Fibroblast of skin of left quadriceps (primary cell): Measurements from ENCODE around the gene SHMT2.

ENCODE experiments used
- DNase-seq, 2 experiments: peaks; one replicate each; pipeline ENCODE4 v3.0.0-alpha.2; 2013; ENCODE audit warnings: low read depth in 2 of 2

The SHMT2 gene

DNA sequence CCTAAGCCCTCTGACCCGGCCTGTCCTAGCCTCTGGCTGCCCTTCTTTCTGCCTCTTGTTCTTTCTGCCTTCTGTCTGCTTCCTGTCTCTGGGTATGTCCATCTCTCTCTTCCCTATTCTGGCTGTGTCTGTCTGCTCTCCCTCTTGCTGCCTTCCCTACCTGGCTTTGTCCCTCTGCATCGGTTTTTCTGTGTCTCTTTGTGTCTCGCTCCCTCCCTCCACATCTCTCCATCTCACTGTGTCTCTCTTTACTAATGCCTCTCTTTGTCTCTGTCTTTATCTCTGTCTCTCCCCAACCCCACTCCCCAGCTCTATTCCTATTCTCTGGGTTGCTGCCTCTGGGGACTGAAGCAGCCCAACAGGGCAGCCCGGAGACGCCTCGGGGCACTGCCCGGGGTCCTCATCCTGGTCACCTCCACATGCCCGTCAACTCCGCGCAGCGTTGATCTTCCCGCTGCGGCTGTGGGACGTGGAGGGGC lies 10.1 kb downstream of the SHMT2 start:
- no peak for DNase-seq

DNA sequence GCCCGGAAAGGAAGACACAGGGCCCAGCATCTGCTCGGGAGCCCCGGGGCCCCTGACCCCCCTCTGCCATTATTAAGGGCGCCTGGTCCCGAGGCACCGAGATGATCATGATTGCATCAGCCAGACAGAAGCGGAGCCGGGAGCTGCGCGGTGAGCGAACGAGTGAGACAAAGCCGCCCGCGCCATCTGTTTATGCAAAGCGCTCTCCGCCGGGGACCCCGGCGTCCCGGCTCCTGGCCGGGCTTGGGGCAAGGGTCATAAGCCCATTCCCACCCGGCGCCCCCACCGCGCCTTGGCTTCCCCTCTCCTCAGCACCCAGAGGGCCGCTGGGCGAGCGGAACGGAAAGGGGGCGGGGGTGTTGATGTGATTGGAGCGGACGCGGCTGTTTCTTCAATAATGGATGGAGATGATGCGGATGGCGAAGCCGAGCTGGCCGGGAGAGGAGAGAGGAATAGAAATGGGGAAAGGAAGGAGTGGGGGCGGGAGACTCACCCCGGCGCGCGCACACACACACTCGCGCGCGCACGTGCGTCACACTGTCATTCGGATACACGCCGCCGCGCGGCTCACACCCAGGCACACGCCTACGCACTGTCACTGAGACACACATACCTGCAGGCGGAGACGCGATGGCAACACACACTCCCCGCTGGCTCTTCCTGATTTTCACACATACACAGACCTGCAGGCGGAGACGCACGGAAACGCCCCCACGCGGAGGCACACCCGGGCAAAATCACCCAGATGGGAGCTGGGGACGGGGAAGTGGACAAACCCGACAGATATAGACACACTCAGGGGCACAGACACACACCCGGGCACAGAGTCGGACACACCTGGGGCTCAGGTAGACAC lies 10.8 kb downstream of the SHMT2 start:
- DNase-seq, result no peak

DNA sequence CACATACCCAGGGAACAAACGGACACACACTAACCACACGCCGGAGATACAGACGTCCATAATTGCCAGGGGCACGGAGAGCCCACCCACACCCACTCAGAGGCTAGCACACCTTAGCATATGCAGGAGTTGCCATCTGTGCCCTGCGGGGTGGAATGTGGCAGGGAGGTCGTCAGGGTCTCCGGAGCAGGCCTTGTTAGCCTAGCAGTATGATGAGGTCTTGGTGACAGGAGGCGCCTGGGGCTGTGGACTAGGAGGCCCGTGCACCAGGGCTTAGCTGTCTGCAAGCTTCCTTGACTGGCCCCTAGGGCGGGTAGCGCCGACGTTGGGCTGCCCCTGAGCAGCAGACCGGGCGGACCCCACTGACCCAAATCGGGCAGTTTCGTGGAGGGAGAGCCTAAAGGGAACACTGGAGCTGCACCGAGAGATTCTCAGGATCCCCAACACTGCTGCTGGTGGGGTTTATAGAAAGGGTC lies 11.5 kb downstream of the SHMT2 start:
- DNase-seq, result no peak

DNA sequence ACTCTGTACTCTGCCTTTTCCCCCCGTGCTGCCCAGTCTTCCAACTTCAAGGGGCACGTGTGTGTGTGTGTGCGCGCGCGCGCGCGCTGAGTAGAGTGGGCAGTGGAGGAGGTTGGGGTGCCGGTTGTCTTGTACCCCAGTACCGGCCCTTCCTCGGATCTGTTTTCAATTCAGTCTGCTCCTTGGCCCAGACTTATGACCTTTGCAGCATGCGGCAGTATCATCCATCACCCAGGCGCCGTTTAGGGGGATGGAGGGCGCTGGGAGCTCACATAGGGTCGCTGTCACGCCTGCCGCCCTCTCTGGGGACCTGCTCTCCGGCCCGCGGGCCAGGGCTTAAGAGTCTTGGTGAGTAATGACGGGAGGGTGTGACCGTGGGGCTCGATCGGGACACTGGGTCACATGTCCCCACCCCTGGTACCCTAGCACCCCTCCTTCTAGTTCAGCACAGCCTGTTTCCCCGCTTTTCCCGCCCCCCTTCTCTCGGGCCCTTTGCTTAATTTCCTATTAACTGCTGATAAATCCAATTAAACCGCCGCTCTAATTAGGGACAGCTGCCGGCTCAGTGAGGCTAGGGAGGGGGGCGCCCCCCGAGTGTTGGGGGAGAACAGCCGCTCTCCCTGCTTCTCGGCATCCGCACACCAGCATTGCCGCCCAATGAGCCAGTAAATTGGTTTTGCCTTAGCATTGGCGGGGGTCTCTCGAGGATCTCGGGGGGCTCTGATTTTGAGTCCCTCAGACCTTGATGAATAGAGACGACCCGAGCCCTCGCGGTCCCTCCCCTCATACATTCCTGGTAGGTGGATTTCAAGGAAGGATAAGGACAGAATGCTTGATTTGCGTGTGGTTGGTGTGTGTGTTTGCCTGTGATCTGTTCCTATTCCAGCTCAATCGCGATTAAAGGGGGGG lies 12.1 kb downstream of the SHMT2 start:
- DNase-seq, result no peak

DNA sequence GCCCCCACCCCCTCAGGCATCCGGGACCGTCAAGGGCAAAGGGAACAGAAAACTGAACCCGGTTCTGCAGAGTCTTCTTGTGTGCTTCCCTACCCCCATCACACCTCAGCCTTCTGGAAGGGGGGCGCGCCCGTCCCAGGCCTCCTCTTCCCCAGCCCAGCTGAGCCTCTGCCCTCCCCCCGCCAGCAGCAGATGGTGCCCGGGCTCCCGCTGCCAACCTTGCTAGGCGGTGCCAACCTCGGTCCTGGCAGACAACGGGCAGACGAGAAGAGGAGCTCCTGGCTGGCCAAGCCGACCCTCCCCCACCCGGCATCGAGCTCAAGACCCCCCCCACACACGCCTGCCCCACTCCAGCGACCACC lies 12.8 kb downstream of the SHMT2 start:
- no peak for DNase-seq

DNA sequence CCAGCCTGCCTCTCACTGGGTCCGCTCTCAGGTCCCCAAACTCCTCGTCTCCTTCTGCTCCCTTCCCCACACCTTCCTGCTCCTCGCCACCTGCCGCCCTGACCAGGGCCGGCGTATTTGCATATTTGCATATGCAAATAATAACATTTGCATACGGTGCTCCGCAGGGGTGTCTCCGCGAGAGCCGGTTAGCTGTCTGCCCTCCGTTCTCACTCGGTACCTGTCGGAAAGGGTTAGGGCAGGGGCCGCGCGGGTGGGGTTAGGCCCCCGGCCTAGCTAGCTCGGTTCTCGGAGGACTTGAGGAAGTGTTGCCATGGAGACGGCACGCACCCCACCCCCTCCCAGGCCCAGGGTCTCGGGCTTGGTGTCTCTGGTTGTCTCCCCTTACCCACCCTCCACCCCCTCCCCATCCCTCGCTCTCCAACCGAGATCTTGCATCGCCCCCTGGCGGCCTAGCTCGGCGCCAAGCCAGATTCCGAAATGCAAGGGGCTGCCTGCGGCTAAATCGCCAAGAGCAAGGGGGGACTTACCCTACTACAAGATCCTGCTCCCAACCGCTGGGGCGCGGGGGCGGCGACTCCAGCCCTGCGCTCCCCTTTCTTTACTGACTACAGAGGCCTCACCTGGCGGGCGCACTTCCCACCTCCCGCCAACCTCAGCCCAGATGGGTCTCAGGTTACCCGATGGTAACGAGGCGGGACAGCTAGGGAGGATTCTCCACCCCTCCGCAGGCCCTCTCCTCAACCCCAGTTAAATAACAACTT lies 13.4 kb downstream of the SHMT2 start:
- DNase-seq, result no peak

DNA sequence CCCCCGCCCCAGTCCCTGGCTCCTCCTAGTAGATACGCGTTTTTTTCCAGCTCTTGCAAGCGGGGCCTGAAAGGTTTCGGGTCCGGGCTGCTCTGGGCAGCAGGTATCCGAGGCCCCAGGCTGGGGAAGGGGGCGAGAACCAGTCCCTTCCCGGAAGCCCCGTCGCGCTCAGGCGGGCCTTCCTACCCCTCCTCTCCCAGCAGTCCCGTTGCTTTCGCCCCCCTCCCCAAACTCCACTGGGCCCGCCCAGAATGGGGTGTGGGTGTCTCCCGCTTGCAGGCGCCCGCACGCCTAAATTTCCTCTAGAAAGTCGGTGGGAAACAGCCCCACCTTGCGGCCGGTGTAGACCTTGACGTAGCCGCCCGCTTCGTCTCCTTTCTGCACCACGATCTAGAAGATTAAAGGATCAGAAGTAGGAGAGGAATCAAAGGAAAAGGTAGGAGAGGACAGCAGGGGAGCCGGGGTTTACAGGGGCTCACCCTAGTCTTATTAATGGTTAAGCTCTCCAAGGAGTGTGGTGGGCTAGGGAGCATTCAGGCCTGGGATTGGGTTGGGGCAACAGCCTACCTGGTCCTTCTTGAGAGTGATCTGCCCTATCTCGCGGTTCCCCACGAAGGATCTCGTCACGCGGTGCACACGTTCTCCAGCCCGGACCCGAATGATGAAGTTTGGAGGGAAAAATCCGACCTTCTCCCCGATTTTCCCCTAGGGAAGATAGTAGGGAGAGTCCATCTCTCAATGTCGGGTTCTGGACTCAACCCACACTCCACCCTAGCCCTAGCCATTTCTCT lies 14.2 kb downstream of the SHMT2 start:
- DNase-seq, result peak in 1 of 2 experiments; percentile 29

DNA sequence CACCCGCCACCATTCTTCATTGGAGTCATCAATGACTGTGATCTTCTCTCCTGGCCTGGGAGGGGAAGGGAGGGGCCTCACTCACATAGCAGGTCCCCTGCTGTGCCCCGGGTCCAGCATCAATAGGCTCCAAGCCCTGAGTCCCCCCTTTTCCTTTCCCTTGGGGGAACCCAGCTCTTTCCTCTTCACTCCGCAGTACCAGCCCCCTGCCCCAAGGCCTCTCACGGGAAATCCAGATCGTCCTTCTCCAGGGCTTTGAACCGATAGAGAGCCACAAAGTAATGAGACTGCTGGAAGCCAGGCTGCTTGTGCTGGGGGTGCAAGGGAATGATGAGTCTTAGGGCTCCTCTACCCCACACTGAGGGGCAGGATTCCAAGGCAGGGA lies 14.8 kb downstream of the SHMT2 start:
- DNase-seq, result no peak

DNA sequence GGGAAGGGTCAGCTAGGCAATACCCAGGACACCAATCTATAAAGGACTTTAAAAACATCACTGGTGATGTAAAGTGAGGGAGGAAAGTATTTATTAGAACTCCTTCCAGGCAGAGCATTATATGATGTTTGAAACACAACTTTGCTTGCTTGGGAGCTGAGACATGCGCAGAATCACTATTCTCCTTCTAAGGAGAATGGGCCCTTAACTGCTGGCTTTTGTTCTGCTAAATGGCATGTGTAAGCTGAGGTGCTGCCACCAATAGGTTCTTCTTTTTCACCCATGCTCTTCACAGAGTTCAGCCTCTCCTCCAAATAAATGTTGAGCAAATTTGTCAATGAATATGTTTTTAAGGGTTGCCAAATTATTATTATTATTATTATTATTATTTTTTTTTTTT lies 17.5 kb downstream of the SHMT2 start:
- DNase-seq, result no peak

DNA sequence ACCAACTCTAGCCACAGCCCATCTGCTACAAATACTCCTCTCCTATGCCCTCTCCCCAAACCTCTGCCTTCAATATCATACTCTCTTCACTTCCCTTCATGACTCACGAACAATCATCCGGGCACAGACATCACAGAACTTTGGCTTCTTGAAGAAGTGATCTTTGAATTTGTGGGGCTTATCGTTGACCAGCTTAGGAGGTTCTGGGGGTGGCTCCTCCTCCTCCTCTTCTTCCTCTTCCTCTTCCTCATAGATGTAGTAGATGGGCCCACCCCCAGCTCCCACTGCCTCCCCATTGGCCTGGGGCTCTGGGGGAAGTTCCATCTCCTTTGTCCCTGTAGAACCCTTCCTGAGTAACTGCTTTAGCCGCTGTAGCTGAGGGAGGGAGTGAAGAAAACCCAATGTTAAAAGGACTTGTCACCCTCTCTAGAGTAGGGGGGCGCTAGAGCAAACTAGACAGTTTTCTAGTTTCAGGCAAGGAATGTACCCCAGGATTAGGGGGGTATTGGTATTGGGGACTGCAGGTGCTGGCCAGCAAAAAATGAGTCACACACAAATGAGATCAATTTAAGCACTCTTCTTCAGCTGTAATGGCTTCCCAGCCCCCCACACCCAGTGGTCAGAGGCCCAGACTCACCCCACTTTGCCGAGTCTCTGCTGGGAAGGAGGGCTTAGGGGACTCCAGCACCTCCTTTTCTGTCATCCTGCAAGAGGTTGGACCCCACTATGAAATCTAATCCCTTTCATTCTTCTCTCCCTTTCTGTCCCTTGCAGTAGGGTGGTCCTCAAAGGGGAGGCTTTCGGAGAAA lies 19.6 kb downstream of the SHMT2 start:
- no peak for DNase-seq

DNA sequence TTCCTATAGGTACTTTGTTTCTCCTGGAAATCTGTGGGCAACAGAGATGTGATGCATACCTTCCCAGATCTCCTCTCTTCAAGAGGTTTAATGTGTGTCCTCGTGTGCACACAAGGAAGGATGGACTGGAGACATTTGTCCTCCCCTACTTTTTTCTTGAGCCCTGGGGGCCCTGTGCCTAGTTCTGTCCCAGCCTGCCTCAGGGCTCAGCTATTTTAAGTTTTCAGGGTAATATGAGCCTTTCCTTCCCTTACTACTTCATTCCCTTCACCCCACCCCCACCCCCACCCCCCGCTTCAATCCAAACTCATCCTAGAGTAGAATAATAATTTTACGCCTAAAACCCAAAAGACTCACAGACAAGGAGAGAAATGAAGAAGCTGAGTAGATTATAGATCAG lies 21.0 kb downstream of the SHMT2 start:
- DNase-seq, result no peak

DNA sequence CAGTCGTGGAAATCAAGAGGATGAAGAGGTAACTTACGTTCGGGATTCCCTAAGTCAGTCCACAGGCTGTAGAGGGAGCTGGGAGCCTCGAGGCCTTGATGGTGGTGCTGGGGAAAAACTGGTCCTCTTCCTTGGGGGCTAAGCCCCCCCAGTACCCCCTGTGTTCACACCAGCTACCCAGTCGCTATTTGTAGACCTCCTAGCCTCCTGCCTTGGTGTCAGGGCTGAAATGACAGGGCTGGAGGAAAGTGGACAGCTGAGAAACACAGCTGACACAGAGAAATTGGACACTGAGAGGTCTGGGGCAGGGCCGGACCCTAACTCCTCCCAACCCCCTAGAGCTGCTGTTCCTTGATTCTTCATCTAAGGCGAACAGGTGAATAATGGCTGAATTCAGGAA lies 21.4 kb downstream of the SHMT2 start, which contains the start of gene STAC3:
TSS of gene STAC3 (minus strand) at position 232 of the 400 bp plus-strand sequence. CDS start 1,551 bp downstream, outside the sequence.
- DNase-seq, result no peak

DNA sequence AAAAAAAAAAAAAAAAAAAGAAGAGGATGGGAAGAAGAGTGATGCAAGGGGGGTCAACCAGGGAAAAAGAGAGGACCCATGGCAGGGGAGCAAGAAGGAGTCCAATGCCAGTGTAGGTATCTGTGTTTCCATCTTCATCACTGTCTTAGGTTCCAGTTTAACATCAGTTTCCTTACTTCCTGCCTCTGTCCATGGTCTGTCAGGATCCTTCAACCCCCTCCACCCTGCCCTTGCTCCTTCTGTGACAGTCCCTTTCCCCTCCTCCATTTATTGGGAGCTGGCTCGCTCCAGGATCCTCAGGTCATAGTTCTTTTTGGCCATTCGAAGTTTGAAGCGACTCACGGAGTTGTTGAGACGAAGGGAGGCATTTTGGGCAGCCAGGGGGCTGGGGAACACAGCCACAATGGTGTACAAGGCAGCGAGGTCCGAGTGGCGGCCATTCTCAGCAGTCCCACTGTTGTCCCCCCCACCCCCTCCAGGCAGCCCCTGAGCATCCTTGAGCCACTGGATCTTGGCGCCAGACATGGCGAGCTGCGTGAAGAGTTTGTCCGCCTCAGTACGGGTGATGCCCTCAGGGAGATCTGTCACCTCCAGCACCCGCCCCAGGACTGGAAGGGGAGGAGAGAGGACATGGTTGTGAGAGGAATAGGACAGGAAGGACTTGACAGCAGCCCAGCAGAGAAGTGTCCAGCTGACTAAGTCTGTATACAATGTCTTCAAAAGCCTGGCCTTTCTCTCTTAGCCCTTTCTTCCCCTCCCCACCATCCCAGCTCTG lies 25.2 kb downstream of the SHMT2 start:
- DNase-seq, result no peak

DNA sequence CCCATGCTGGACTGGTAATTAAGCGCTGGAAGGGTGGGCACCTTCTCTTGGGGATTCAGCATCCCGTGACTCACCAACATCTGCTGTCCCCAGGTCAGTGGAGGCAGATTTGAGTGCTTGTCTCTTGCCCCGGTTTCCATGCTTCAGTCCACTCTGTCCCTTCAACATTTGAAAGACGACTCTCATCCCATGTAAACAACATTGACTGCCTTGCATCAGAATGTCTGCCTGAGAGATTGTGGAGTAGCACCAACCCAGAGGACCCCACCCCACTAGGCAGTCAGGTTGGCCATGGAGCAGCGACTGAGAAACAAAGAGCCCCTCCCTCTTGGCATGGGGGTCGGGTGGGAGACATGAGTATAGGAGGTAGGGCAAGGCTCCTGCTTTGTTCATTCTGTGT lies 26.4 kb downstream of the SHMT2 start:
- no peak for DNase-seq

DNA sequence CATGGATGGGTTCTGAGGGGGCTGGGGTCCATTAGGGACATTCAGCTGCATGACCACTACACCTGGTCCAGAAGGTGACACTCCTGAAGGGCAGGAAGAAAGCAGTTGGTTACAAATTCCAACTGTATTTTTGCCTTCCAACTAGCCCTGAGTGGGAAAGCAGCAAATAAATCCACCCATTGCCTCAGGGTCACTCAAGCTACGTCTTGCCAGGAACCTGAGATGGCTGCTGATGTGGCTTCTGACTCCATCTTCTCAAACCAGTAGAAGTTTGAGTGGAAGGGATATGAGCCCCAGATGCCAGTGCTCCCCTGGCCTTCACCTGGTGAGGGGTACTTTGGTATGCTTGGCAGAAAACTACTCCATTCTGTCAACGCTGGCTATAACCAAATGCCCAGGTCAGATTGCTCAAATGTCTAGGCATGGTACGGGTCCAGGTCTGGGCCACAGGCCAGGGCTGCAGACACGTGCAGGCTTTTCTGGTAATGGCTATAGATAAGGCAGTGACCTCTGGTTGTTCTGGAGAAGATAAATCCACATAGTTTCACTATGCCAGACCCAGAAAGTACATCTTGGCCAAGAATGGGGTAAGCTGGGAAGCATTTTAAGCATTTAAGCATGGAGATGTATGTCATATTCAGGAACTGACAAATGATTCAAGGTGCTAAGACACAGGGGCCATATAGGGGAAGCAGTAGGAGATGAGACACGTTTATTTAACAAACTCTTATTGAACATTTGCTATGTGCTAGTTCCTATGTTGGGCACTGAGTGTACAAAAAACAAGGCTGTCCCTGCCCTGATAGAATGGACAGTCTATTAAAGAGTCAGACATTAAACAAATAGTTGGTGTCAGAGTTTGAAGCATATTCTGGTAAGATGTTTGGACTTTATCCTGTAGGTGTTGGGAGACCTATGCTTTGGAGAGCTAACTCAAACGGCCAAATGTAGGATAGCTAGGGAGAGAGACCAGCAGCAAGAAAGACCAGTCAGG lies 29.8 kb downstream of the SHMT2 start:
- DNase-seq, result no peak

DNA sequence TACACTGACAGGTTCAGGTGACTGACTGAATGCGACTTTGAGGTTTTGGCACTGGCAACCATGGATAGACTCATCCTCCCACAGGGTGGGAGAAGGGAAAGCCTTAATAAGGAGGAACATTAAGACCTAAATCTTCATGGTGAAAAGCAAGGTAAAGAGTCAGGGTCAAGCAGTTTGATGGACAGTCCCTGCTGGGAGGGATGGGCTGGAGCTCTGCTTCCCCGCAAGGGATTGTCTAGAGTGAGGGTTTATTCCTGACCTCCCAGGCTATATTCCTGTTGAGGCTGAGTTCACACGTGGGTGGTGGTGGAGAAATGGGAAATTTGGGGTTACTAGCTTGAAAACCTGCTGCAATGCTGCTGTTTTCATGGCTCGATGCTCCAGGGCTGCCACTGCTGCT lies 30.9 kb downstream of the SHMT2 start:
- no peak for DNase-seq

DNA sequence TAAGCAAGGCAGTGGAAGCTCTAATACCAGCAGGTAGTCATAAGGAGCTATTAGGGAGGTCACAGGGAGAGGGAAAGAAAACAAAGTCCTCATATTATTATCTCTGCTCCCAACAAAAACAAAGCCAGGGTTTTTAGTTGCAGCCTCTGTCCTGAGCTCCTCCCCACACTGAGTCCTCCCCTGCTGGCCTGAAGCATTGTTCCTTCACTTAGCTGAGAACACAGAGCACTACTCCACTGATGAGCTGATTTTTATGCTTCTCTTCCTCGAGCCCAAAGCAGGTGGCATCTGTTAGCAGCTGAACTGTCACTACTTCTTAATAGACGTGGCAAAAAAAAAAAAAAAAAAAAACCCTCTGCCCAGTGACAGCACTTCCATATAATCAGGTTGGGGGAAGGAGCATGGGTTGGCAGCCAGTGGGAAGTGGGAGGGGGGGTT lies 31.9 kb downstream of the SHMT2 start:
- no peak for DNase-seq
